B cell (primary cell): ENCODE data around the gene CD2. TPM values are rescaled to one million over a fixed set of nuclear protein-coding genes. Genes with fewer than 3 reads are reported as not detected.

Source experiments
- ATAC-seq: fragments of 200-7000 bp; cut with Tn5 transposase; one replicate; pipeline ENCODE4 v1.10.0; 2021; ENCODE audit warnings: low read depth, mild to moderate bottlenecking, moderate number of reproducible peaks, moderate library complexity
- CTCF ChIA-PET: fragments of 350-600 bp; sonication (Branson Sonifier 250); formaldehyde crosslinking; loops from one replicate; lab custom pipeline; 2021; ENCODE audit warnings: antibody characterized with exemption, inconsistent platforms; lab: Charles Lee
- POLR2A ChIA-PET: fragments of 350-600 bp; sonication (Branson Sonifier 250); formaldehyde crosslinking; loops from one replicate; lab custom pipeline; 2021; ENCODE audit warnings: antibody characterized with exemption; lab: Charles Lee
- DNase-seq: peaks from one replicate; pipeline ENCODE4 v3.0.0; 2013
- H2AFZ ChIP-seq: 2 replicates; pipeline ENCODE4 v1.6.1; 2012; ENCODE audit warnings: mild to moderate bottlenecking, low read depth, low read length; ENCODE audit not compliant: insufficient read depth, poor library complexity, severe bottlenecking
- H3K27ac ChIP-seq, 2 donors: 1 replicate in 1 of 2; 2 replicates in 1 of 2; pipeline ENCODE4 v1.5.1; 2012 to 2013; ENCODE audit warnings: low read length in 2 of 2, mild to moderate bottlenecking in 2 of 2, moderate library complexity in 1 of 2
- H3K27me3 ChIP-seq, 4 experiments: fragments of 200-600 bp in 1 of 4; sonication (generic) in 1 of 4; replicated peaks in 1 of 4; 1 replicate in 2 of 4; 2 replicates in 2 of 4; pipeline versions ENCODE4 v1.6.1 to v1.7.0; 2013 to 2016; ENCODE audit warnings: low read length in 3 of 4, mild to moderate bottlenecking in 2 of 4, mixed read lengths in 1 of 4, moderate library complexity in 1 of 4; ENCODE audit not compliant: insufficient read depth in 4 of 4, control insufficient read depth in 3 of 4; ENCODE audit errors: control extremely low read depth in 1 of 4
- H3K36me3 ChIP-seq, 2 experiments: replicated peaks in 1 of 2; 1 replicate in 1 of 2; 2 replicates in 1 of 2; pipeline versions ENCODE4 v1.6.1 to v1.7.1; 2013; ENCODE audit warnings: low read length in 1 of 2; ENCODE audit not compliant: insufficient read depth in 2 of 2, control insufficient read depth in 1 of 2; ENCODE audit errors: control extremely low read depth in 1 of 2, extremely low read depth in 1 of 2
- H3K4me1 ChIP-seq, 2 donors: fragments of 200-600 bp in 1 of 2; sonication (generic) in 1 of 2; 1 replicate in 1 of 2; 2 replicates in 1 of 2; pipeline versions ENCODE4 v1.5.1 to v1.6.1; 2013 to 2017; ENCODE audit warnings: low read length in 2 of 2; ENCODE audit not compliant: control insufficient read depth in 2 of 2, insufficient read depth in 2 of 2
- H3K4me2 ChIP-seq: replicated peaks from 2 replicates; pipeline ENCODE3; 2012; ENCODE audit warnings: mild to moderate bottlenecking, low read depth, low read length; ENCODE audit not compliant: poor library complexity, severe bottlenecking
- H3K4me3 ChIP-seq, 5 experiments: fragments of 200-600 bp in 1 of 5; sonication (generic) in 1 of 5; 1 replicate in 3 of 5; 2 replicates in 2 of 5; pipeline versions ENCODE4 v1.5.1 to v1.7.0; 2011 to 2016; ENCODE audit warnings: low read length in 4 of 5, mild to moderate bottlenecking in 4 of 5, low read depth in 2 of 5, control low read depth in 1 of 5, moderate library complexity in 1 of 5; ENCODE audit not compliant: insufficient read depth in 1 of 5; ENCODE audit errors: control extremely low read depth in 1 of 5, extremely low read depth in 1 of 5
- H3K79me2 ChIP-seq: fragments of 200-600 bp; sonication (generic); one replicate; pipeline ENCODE4 v1.6.0; 2016; ENCODE audit warnings: low read length; ENCODE audit not compliant: control insufficient read depth, insufficient read depth
- H3K9ac ChIP-seq: fragments of 200-600 bp; sonication (generic); 2 replicates; pipeline ENCODE4 v1.6.1; 2017; ENCODE audit warnings: mild to moderate bottlenecking, low read length, moderate library complexity
- H3K9me3 ChIP-seq, 3 donors: one replicate each; pipeline versions ENCODE4 v1.6.1 to v1.7.1; 2013; ENCODE audit warnings: low read length in 2 of 3; ENCODE audit not compliant: control insufficient read depth in 2 of 3, insufficient read depth in 1 of 3; ENCODE audit errors: control extremely low read depth in 1 of 3
- H4K20me1 ChIP-seq: 2 replicates; pipeline ENCODE4 v1.6.0; 2012; ENCODE audit warnings: mild to moderate bottlenecking, low read length; ENCODE audit not compliant: insufficient read depth, control insufficient read depth, poor library complexity, severe bottlenecking
- H3K27ac Mint-ChIP-seq: one replicate; pipeline ENCODE4 v1.8.0; 2021; ENCODE audit warnings: mixed read lengths
- H3K27me3 Mint-ChIP-seq: one replicate; pipeline ENCODE4 v1.8.0; 2021; ENCODE audit warnings: mixed read lengths
- H3K4me1 Mint-ChIP-seq: one replicate; pipeline ENCODE4 v1.8.0; 2021; ENCODE audit warnings: mixed read lengths
- H3K4me3 Mint-ChIP-seq: one replicate; pipeline ENCODE4 v1.8.0; 2021; ENCODE audit warnings: mixed read lengths
- H3K9me3 Mint-ChIP-seq: one replicate; pipeline ENCODE4 v1.8.0; 2022; ENCODE audit warnings: mixed read lengths; ENCODE audit not compliant: insufficient read depth
- EZH2 ChIP-seq: IDR thresholded peaks from 2 replicates; pipeline ENCODE4 v1.6.1; 2012; ENCODE audit warnings: borderline replicate concordance, low read depth, mild to moderate bottlenecking, moderate library complexity, low read length; ENCODE audit not compliant: insufficient read depth, poor library complexity, severe bottlenecking
- WGBS: methylation state at CpG from one replicate; pipeline ENCODE4 v1.1.5; 2013; ENCODE audit warnings: missing lambda C conversion rate; ENCODE audit not compliant: insufficient coverage; 5-methylcytosine and 5-hydroxymethylcytosine counted together
- intact Hi-C: fragments of 100-400 bp; cut with micrococcal nuclease; formaldehyde crosslinking; loops from one replicate; pipeline ENCODE4 v1.10.0; 2022
- polyA plus RNA-seq: library from polyadenylated mRNA; depleted of rRNA; stranded (reverse); fragments of >200 nt; gene quantifications from 2 replicates; pipeline ENCODE4 v1.2.3, GENCODE V29; 2012
- total RNA-seq, 2 donors: library from RNA; stranded (reverse); fragments of 120-200 nt in 1 of 2; gene quantifications; 1 replicate in 1 of 2; 2 replicates in 1 of 2; pipeline versions ENCODE4 v1.2.3 to v1.2.4, GENCODE V29; 2013 to 2022
- TF ChIP-seq, protein P1 (sequence below): fragments of 200-600 bp; IDR thresholded peaks from one replicate; pipeline ENCODE4 v1.8.0; 2022; ENCODE audit warnings: antibody characterized with exemption, mild to moderate bottlenecking

The CD2 gene
- total and polyA plus RNA-seq, 2 donors (not counting 1 experiment from before 2014, with no cell fraction given): 0.52 to 0.74 TPM

DNA sequence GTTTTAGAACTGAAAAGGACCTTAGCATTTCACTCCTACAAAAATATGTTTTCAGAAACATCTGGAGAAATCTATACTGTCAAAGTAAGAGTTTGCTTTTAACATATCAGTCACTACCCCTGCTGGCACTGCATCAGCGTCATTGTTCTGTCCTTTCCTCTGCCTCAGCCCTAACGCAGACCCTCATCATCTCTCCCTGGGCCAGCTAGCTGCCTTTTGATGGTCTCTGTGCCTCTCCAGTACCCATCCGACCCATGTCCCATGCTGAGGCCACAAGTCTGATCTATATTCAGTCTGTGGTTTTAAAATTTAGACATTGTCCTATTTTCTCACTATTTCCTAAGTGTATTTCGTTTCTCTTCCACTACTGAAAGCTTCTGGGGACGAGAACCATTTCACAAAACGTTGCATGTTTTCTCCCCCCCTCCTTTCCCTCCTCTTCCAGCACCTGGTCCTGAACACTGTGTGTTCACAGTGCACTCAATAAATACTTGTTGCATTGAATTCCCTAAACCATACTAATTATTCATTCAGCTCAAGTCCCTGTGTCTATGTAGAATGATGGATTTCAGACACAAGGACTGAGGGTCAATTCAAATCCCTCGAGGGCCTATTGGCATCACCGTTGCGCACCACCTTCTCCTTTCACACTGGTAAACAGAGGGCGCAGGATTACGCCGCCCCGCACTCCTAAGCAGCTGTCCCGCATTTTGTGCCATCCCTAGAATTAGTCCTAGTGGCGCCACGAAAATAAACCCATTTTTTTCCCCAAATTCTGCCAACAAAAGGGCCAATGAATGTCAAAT lies 53.4 kb downstream of the CD2 start:
- intact Hi-C loops: no loop called here
- TF ChIP-seq EZH2: no peak
- TF ChIP-seq, protein P1, sequence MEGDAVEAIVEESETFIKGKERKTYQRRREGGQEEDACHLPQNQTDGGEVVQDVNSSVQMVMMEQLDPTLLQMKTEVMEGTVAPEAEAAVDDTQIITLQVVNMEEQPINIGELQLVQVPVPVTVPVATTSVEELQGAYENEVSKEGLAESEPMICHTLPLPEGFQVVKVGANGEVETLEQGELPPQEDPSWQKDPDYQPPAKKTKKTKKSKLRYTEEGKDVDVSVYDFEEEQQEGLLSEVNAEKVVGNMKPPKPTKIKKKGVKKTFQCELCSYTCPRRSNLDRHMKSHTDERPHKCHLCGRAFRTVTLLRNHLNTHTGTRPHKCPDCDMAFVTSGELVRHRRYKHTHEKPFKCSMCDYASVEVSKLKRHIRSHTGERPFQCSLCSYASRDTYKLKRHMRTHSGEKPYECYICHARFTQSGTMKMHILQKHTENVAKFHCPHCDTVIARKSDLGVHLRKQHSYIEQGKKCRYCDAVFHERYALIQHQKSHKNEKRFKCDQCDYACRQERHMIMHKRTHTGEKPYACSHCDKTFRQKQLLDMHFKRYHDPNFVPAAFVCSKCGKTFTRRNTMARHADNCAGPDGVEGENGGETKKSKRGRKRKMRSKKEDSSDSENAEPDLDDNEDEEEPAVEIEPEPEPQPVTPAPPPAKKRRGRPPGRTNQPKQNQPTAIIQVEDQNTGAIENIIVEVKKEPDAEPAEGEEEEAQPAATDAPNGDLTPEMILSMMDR: no peak
- no peak for DNase-seq
- Histone ChIP-seq H3K9me3 (peaks cover 0 to under 1% (median 0%) of the 10 kb centered on the region in 3 donors), H3K36me3 (no peaks in the 10 kb centered on the region), H3K27ac (no peak overlapping the region), H3K79me2 (no peaks in the 10 kb centered on the region), H3K27me3 (no peaks in the 10 kb centered on the region), H4K20me1 (no peaks in the 10 kb centered on the region), H3K4me3 (no peak overlapping the region), H3K4me2 (no peak overlapping the region), H3K9ac (no peak overlapping the region), H2AFZ (no peak overlapping the region), H3K4me1 (no peaks in the 10 kb centered on the region)
- POLR2A ChIA-PET: no interaction called here
- no peak overlapping the region for H3K4me3 Mint-ChIP-seq
- ATAC-seq: no peak
- 89% methylated on average over 15 of the region's 16 CpGs for WGBS
- H3K27me3 Mint-ChIP-seq: no peaks in the 10 kb centered on the region
- no peak overlapping the region for H3K27ac Mint-ChIP-seq
- CTCF ChIA-PET: no interaction called here
- peaks cover 1% of the 10 kb centered on the region for H3K9me3 Mint-ChIP-seq
- no peaks in the 10 kb centered on the region for H3K4me1 Mint-ChIP-seq

DNA sequence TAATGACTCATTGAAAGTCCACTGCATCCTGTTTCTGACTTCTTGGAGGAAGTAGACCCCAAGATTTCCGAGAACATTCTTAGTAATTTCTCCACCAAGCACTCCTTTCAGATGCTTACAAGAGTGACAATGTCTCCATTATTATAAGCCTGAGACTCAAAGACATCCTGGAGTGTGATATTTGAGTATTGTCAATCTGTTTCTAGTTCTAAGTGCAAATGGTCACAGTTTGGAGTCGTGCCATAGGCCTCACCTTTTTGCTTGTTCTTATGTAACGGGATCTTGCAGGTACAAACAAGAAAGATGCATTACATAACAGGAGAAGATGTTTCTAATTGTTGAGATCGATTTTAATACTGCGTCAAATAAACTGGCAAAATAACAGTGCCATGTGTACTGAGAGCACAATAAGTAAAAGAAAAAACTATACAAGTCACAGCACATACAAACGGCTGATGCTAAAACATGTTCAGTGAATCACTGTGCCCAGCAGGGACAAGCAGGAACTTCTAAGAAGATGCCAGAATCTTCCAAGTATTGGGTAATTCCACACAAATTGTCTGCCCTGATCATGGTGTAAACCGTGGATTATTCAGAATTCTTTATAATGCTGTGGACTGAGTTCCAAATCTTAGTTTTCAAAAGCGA lies 54.1 kb downstream of the CD2 start:
- H3K4me1 ChIP-seq: no peaks in the 10 kb centered on the region
- CTCF ChIA-PET: no interaction called here
- ATAC-seq: no peak

More for the DNA sequence above, 54.1 kb downstream of the CD2 start:
- Histone ChIP-seq H2AFZ (no peak overlapping the region), H3K27me3 (no peaks in the 10 kb centered on the region), H4K20me1 (no peaks in the 10 kb centered on the region), H3K4me3 (no peak overlapping the region), H3K4me2 (no peak overlapping the region), H3K36me3 (no peaks in the 10 kb centered on the region), H3K9me3 (peaks cover 0 to 3% (median 2%) of the 10 kb centered on the region in 3 donors), H3K9ac (no peak overlapping the region), H3K27ac (no peak overlapping the region), H3K79me2 (no peaks in the 10 kb centered on the region)
- no peak for DNase-seq
- Mint-ChIP-seq H3K27me3 (no peaks in the 10 kb centered on the region), H3K9me3 (peaks cover 4% of the 10 kb centered on the region), H3K4me1 (no peaks in the 10 kb centered on the region), H3K4me3 (no peak overlapping the region), H3K27ac (no peak overlapping the region)
- WGBS: 90% methylated on average over 5 of the region's 8 CpGs
- TF ChIP-seq, protein P1: no peak
- no peak for TF ChIP-seq EZH2
- POLR2A ChIA-PET: no interaction called here
- intact Hi-C loops: no loop called here
